CD4-positive, alpha-beta T cell treated with Interferon alpha-2 for 1 hour (primary cell): ENCODE results near the gene HPCAL1.

ENCODE experiments used
- DNase-seq, 2 donors: peaks; one replicate each; pipeline ENCODE4 v3.0.0-alpha.2; 2020 to 2022

The HPCAL1 gene

DNA sequence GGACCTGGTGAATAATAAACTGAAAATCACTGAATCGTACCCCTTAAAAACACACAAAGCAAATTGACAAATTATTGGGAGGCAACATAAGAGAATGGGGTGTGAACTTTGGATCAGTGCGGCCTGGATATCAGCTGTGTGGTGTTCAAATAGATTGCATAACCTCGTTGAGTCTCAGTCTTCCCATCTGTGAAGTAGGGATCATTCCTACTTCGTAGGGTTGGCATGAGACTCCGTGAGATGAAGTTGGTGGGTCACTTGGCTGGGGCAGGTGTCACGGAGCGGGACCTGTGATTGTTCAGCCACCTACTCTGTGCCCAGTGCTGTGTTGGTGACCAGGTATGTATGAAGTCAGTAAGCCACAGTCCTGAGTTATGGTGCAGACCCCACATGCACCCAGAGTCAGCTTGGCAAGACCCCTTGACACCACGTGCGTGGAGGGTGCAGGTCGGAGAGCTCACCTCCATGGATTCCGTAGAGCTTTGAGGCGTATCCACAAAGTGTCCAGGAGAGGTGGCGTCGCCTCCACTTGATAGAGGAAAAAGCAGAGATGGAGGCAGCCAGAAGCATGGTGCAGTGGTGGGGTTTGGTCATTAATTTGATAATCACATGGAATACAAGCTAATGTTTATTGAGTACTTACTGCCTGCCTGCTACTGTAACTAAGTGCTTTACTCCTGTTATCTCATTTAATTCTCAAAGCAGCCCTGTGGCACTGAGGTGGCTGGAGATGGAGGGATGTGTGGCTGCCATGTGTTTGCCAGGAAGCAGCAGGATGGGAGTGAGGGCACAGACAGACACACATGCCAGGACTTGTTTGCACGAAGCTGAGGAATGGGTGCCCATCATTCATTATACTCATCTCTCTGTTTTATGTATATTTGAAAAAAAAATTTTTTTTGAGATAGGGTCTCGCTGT is 35.8 kb downstream of the HPCAL1 start:
- DNase-seq = no peak

DNA sequence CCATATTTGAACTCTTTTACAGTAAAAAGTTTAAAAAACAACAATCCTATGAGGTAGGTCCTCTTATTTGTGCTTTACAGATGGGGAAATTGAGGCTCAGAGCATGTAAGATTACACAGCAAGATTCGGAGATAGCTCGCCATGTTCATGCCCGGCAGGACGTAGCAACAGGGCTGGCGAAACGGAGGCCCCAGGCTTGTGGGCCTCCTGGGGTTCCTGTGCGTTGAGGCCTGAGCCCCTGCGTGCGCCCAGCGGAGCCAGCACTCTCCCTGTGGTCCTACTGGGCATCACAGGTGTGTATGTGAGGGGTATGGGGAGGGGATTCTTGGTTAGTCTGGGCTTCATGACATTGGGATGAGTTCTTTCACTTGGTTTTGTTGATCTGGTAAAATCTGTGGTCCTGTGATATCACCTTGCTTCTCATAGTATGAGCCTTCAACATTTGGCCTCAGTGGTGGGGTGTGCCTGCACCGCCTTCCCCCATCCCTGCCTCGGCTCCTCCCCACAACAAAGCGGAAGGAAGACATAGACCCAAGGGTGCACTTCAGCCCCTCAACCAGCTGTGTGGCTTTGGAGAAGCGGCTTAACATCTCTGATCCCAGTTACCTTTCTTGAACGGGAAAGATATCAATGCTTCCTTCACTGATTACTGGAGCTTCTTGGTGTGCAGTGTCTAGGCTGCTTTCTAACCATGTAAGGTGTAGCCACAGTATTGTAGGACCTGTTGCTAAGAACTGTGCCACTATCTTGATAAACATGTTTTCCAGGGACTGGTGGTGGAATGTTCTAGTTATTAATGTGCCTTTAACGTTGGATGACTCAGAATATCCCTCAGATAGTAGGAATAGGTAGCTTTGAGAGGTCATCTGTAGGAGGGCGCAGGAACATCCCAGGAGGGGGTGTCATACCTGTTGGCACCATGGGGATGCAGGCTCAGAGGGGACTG is 37.2 kb downstream of the HPCAL1 start:
- no peak for DNase-seq

DNA sequence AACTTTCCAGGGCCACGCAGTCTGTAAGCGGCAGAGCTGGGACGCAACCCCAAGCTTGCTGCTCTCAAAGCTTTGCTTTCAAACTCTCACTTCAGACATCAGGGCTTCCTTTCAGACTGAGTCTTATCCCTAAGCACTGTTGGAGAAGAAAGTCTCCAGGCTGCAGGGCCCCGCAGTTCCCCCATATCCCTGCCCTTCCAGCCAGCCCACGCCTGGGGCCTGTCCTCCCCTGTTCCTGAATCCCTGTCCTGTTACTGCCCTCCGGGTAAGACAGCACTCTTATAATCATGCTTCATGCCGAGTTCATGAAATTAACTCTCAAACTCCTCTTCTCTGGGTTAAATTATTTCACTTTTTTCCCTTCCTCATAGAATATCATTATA is 37.9 kb downstream of the HPCAL1 start:
- no peak for DNase-seq

DNA sequence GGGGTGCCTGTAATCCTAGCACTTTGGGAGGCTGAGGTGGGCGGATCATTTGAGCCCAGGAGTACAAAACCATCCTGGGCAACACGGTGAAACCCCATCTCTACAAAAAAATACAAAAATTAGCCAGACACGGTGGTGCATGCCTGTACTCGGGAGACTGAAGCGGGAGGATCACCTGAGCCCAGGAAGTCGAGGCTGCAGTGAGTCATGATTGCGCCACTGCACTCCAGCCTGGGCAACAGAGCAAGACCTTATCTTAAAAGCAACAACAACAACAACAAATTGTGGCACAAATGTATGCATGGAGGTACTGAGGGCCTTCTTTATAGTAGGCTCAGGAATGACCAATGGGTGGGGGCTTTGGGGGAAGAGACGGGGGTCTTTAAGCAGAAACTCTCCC is 38.5 kb downstream of the HPCAL1 start:
- no peak for DNase-seq

DNA sequence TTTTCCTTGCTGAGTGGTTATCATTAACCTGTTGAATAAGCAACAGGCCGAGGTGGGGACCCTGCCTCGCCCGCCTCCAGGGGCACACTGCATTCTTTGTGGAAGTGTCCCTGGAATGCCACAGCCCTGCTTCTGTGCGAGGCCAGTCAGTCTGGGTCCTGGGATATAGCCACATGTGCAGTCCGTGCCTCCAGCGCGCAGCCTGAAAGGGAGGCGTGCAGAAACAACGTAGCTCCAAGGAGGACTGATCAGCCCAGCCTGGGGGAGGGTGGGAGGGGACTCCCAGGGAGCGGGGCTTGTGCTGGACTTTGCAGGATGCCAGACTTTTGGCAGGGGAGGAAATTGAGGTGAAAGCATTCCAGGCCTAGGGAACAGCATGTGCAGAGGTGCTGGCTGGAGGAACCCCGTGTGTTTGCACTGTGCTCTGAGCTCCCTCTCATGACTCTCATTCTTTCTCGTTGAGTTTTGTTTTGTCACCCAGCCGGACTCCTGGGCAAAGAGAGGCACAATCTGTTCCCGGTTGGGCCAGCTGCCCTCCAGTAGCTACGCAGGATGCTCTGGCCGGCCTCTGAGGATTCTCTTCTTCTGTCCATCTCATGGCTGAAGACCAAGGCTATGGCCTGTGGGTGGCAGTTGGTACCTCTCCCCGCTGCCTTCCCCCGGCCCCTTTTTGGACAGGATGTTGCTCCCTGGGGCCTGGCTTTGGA is 39.7 kb downstream of the HPCAL1 start:
- no peak for DNase-seq

DNA sequence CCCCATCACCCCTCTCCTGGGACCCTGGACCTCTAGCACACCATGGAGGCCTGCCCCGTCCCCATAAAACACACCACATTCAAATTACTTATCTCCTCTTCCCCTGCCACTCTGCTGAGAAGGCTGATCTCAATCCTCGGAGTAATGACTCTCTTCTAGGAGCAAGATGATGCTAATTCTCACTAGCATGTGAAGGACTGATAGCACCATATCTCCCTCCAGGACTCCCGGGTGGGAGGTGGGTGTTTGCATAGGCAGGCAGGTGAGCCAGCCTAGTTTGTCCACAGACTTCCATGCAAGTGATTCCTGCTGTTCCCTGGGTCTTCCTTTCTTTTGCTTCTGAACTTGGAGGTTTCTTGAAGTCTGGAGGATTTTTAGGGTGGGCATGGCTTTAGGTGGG is 40.5 kb downstream of the HPCAL1 start:
- DNase-seq = no peak

DNA sequence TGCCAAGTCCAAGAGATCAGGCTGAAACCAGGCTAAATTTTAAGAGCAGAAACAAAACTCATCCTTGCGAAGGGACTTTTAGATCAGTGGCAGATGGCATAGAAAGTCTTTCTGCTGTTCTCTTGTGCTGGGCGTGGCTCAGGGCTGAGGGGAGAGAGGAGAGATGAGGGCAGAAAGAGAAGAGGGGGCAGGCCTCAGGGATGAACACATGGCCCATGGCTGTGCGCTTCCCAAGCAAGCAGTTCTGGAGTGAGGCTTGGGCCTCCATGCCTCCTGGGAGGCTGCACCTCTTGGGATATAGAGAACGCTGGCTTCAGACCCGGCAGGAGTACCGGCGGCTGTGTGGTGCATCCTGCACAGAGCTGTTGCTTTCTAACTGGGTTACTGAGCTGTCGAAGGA is 41.0 kb downstream of the HPCAL1 start:
- no peak for DNase-seq

DNA sequence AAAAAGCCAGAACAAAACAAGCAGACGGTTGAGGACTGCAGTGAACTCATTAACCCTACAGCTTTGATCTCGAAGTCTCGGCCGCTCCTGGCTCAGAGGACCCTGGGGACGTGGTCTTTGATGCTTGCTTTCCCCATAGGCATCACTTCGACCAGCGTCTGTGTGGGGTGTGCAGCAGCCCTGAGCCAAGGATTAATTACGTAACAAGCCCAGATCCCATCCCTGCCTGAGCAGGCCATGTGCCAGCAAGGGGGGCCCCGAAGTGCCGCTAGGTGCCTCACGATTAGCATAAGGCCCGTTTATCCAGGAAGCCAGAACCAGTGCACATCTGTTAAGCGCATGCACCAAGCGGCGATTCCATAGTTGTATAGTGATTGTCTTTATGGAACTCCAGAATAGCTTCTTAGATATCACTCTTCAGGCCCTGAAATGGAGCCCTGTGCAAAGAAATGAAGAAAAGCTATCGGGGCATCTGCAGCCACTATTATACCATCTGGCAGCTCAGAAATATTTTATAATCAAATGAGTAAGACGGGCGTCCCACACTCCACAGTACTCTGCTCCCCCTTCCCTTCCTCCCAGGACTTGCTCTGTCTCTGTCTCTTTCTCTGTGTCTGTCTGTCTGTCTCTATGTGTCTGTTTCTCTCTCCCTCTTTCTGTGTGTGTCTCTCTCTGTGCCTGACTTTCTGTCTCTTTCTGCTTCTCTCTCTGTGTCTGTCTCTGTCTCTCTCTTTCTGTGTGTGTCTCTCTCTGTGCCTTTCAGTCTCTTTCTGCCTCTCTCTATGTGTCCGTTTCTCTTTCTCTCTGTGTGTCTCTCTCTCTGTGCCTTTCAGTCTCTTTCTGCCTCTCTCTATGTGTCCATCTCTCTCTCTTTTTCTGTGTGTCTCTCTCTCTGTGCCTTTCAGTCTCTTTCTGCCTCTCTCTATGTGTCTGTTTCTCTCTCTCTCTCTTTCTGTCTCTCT is 41.7 kb downstream of the HPCAL1 start:
- DNase-seq = no peak

DNA sequence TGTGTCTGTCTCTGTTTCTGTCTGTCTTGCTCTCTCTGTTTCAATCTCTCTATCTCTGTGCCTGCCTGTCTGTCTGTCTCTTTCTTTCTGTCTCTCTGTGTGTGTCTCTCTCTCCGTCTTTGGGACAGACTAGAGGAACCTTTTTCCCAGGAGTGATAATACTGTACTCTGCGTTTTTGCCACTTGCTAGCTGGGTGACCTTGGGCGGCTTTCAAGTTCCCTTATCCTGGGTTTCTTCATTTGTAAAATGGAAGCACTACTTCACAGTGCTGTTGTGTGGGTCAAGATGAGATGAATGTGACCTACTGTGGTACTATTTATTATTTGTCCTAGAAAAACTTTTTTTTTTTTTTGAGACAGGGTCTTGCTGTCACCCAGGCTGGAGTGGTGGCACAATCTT is 42.4 kb downstream of the HPCAL1 start:
- no peak for DNase-seq

DNA sequence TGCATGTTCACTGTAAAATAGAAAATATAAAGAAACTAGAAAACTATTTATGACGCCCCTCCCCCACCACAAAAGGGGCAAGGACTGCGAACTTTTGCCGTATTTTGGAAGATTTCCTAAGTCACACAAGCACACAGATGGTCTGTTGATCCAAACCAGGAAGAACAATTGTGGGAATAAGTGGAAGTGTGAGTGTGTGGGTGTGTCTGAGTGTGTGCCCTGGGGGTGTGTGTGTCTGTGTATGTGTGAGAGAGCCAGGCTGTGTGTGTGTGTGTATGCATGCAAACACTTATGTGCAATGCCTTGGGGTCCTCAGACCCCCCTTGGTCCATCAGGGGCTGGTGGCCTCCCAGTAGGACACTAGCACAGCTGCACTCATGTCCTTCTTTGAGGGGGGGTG is 43.1 kb downstream of the HPCAL1 start:
- DNase-seq = no peak

DNA sequence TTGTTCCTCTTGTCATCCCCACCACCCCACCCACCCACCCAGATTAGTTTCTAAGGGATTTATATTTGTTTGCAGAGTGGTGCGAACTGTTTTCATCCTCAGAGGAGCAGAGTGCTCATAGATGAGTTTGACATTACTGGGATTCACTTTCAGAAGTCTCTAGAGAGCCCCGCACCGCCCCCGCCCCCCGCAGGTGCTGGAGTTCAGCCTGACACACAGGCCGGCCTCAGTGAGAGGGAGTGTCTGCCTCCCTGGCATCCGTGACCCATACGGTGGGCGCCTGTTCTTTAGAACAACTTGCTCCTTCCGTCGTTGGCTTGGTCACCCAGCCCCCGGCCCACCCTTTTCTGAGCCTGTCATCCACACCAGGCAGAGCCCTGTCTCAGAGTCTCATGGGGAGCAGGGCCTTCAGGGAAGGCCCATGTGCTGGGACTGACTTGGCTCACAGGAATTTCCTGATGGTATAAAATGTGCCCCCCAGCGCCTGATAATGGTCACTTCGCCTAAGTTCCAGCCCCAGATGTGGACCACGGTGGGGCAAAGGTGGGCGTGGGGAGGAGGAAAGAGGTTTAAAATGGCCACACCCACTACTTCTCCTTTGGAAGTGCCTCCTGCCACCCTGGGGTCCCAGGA is 44.3 kb downstream of the HPCAL1 start:
- no peak for DNase-seq

DNA sequence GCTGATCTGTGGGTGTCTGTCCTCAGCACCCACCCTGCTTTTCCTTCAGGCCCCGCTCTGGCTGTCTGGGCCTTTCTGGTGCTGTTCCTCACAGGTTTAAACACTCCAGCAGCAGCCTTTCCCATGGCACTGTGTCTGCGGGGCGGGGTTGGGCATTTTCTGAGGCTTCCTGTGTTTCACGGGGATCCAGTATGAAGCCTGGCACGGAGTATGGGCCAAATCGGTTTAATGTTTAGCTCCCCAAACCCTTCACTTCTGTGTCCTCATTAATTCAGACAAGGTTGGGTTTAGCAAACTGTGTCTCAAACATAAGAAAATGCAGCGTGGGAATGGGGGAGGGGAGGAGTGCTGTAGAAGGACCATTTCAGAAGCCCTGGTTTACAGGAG is 44.9 kb downstream of the HPCAL1 start:
- DNase-seq = no peak

DNA sequence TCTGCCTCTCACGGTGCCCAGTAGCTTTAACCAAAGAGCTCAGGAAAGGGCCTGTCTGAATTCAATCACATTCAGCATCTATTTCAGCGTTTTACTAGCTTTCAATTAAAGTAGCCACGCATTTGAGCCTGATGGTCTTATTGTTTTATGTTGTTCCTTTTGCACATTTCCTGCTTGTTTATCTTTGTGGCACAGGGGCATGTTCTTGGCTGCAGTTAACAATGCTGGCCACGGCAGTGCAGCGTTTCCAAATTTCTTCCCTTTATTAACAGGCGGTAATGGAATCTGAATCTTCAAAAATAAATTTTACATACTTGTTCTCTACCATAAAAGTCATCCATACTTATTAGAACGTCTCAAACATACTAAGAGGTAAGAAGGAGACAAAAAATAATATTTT is 46.2 kb downstream of the HPCAL1 start:
- no peak for DNase-seq

DNA sequence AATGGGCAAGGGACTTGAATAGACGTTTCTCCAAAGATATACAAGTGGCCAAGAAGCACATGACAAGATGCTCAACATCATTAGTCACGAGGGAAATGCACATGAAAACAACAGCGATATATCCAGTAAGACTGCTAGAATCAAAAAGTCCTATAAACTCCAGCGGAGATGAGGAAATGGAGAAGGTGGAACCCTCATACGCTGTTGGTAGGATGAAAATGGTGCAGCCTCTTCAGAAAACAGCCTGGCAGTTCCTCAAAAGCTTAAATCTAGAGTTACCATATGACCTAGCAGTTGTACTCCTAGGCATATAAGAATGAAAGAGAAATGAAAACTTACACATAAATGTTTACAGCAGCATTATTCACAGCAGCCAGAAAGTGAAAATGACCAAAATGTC is 48.1 kb downstream of the HPCAL1 start:
- DNase-seq = no peak

DNA sequence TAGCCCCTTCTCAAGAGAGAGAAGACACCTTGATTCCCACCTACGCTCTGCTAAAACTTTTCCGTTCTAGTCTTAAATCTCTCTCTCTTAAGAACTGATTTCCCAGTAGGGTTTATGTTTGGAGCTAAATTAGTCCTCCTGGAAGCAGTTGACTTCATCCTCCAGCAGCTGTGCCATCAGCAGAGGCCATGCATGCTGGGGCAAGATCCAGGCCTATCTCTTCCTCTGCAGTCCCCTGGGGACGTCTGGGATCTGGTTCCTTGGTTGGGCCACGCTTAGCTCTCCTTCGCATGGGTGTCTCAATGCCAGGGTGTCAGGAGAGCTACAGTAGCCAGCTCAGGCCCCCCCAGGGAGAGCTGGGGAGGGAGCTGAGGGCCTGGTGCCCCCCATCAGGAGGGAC is 49.7 kb downstream of the HPCAL1 start:
- no peak for DNase-seq

DNA sequence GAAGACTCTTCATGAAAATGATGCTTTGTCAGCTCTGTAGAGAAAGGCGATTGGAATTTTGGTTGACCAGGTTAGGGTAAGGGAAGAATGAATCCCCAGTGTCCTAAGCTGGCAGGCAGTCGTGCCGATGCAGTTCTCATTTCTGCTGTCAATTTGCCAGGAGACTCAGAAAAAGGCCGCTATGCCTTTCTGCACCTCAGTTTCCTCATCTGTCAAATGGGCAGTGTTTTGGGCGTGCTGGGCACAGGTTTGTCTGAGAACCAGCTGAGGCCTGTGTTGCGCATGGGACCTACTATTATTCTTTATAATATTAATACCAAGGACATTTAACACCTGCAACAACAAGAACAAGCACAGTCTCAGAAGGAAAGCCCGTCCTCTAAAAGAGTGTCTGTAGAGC is 50.3 kb downstream of the HPCAL1 start:
- DNase-seq = no peak

DNA sequence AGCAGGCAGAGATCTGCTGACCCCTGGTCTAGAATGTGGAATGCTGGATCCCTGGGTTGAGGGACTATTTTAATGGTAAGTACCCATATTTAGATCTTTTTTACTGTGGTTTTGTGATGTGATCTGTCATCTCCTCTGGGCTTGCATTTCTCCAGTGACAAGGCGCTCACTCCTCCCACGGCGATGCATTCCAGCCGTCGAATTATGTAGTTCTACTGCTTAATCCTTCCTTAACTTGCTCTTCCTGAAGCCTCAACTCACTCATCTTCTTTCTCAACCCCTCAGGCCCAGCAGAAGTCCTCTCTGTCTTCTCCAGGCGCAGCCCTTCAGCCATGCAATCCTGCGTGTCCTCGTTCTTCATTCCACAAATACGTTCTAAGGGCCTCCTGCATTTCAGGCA is 51.2 kb downstream of the HPCAL1 start:
- no peak for DNase-seq

DNA sequence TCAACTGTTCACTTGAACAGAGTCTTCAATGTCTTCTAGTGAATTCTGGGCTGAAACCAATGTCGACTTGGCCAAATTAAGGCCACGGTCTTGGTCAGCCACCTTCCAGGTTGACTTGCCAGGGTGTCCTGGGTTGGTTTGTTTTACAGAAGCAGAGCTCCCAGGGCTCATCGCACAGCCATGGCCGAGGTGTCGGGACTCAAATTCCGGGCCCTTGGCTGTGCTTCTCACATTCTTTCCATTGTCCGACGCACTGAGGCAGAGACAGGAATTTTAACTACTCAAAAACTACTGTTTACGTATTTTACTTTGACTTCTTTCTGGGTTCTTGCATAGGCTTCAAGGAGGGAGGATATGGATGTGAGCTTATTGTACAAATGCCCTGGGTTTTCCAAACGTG is 51.7 kb downstream of the HPCAL1 start:
- DNase-seq = no peak

DNA sequence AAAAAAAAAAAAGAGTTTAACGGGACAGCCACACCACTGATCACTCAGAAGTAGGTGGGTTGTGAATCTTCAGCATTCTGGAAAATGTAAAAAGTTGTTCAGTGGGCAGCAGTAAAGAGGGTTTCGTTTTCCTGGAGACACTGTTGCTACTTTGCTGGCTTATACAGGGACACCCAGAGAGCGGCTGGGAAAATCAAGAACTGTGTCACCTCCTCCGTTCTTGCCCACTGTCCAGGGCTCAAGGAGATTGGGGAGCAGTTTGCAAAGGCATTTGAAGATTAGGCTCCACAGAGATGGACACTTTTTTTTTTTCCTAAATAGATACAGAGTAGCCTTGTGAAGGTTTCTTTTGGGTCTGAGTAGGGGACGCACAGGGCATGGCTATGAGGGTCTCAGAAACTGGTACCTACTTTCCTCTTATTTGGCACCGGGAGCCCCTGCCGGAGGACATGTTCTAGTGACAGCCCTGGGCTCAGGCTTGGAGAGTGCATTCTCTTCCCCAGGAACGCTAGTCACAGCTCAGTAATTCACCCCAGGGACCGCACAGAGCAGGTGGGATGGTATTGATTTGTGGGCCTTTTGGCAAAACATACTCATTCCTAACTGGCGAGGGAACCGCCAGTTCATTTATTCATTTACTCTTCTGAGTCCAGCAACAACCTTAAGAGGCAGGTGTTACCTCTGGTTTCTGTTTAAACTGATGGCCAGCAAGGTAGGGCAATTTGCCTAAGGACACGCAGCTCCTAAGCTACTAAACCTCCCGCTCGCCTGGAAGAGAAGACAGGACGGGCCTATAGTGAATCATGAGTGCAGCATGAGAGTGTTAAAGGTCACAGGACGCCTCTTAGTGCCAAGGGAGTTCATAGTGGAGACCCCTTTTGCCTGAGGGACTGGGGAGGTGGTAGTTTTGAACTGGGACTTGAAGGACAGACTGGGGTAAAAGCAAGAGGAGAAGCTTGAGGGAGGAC is 53.1 kb downstream of the HPCAL1 start:
- DNase-seq = no peak

DNA sequence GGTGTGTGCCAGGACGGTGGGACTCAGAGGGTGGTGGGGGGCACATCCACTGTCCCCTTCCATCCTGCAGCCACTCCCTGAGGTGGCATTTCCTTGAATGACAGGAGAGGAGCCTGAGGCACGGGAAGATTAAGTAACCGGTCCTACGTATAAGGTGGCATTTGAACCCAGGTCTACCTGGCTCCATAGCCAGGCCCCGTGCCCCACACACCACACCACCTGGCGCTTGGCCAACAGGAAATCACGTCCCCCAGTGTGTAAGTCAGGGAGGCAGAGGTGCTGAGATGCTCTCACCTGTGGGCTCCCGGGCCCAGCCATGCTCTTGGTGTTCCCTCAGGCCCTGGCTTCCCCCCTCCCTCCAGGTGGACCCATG is 53.7 kb downstream of the HPCAL1 start:
- DNase-seq = no peak
